H9 (cell line): ENCODE data around the gene LRMDA. TPM values are rescaled to one million over a fixed set of nuclear protein-coding genes. Genes with fewer than 3 reads are reported as not detected.

ENCODE experiments used
- DNase-seq: peaks from one replicate; pipeline ENCODE4 v3.0.0-alpha.2; 2017
- H2AFZ ChIP-seq: one replicate; pipeline ENCODE4 v1.6.1; 2013; ENCODE audit warnings: mild to moderate bottlenecking, low read length, control low read depth, moderate library complexity
- H2AK5ac ChIP-seq: 2 replicates; pipeline ENCODE4 v1.6.1; 2013; ENCODE audit warnings: low read length, control low read depth, mixed read lengths; ENCODE audit not compliant: insufficient read length
- H2BK120ac ChIP-seq: one replicate; pipeline ENCODE4 v1.6.1; 2013; ENCODE audit warnings: low read depth, mild to moderate bottlenecking, low read length, control low read depth, inconsistent platforms; ENCODE audit not compliant: poor library complexity, severe bottlenecking
- H2BK12ac ChIP-seq: 2 replicates; pipeline ENCODE4 v1.6.1; 2013; ENCODE audit warnings: low read length, control low read depth, mixed read lengths, low read depth; ENCODE audit not compliant: insufficient read length
- H2BK15ac ChIP-seq: 2 replicates; pipeline ENCODE4 v1.6.1; 2013; ENCODE audit warnings: low read depth, low read length, control low read depth
- H2BK20ac ChIP-seq: one replicate; pipeline ENCODE4 v1.6.1; 2013; ENCODE audit warnings: low read depth, mild to moderate bottlenecking, low read length, control low read depth, inconsistent platforms; ENCODE audit not compliant: poor library complexity, severe bottlenecking
- H2BK5ac ChIP-seq: 2 replicates; pipeline ENCODE4 v1.6.1; 2013; ENCODE audit warnings: low read length, control low read depth, mixed read lengths; ENCODE audit not compliant: insufficient read length
- H3K14ac ChIP-seq: 2 replicates; pipeline ENCODE4 v1.6.1; 2013; ENCODE audit warnings: low read length, control low read depth; ENCODE audit not compliant: insufficient read depth
- H3K18ac ChIP-seq: 2 replicates; pipeline ENCODE4 v1.6.1; 2013; ENCODE audit warnings: low read depth, mild to moderate bottlenecking, mixed read lengths, low read length, control low read depth; ENCODE audit not compliant: insufficient read length
- H3K23ac ChIP-seq: 2 replicates; pipeline ENCODE4 v1.6.1; 2013; ENCODE audit warnings: low read length, control low read depth, mixed read lengths, low read depth; ENCODE audit not compliant: insufficient read length
- H3K23me2 ChIP-seq: 2 replicates; pipeline ENCODE4 v1.6.1; 2013; ENCODE audit warnings: low read depth, mild to moderate bottlenecking, mixed read lengths, low read length, control low read depth; ENCODE audit not compliant: insufficient read length, poor library complexity, severe bottlenecking
- H3K27ac ChIP-seq: 2 replicates; pipeline ENCODE4 v1.5.1; 2013; ENCODE audit warnings: low read length, control low read depth, mixed read lengths, low read depth; ENCODE audit not compliant: insufficient read length
- H3K27me3 ChIP-seq: 2 replicates; pipeline ENCODE4 v1.6.1; 2013; ENCODE audit warnings: low read length, control low read depth, inconsistent platforms; ENCODE audit not compliant: insufficient read depth
- H3K4ac ChIP-seq: 2 replicates; pipeline ENCODE4 v1.6.1; 2013; ENCODE audit warnings: low read depth, mild to moderate bottlenecking, control low read depth, inconsistent platforms, low read length, moderate library complexity
- H3K4me1 ChIP-seq: 2 replicates; pipeline ENCODE4 v1.6.1; 2013; ENCODE audit warnings: low read length, control low read depth, inconsistent platforms; ENCODE audit not compliant: insufficient read depth
- H3K4me2 ChIP-seq: 2 replicates; pipeline ENCODE4 v1.6.1; 2013; ENCODE audit warnings: low read length, control low read depth, mixed read lengths; ENCODE audit not compliant: insufficient read length, insufficient read depth
- H3K56ac ChIP-seq: 2 replicates; pipeline ENCODE4 v1.6.1; 2013; ENCODE audit warnings: low read depth, mild to moderate bottlenecking, mixed read lengths, low read length, control low read depth; ENCODE audit not compliant: insufficient read length
- H3K79me1 ChIP-seq: 2 replicates; pipeline ENCODE4 v1.6.1; 2013; ENCODE audit warnings: low read depth, mild to moderate bottlenecking, moderate library complexity, low read length, control low read depth, inconsistent platforms; ENCODE audit not compliant: insufficient read depth, poor library complexity, severe bottlenecking
- H3K79me2 ChIP-seq: 2 replicates; pipeline ENCODE4 v1.6.1; 2013; ENCODE audit warnings: low read length, control low read depth, inconsistent platforms; ENCODE audit not compliant: insufficient read depth
- H3K9ac ChIP-seq: 2 replicates; pipeline ENCODE4 v1.6.1; 2013; ENCODE audit warnings: low read length, control low read depth, mixed read lengths; ENCODE audit not compliant: insufficient read length; ENCODE audit errors: extremely low read depth
- H3K9me3 ChIP-seq: one replicate; pipeline ENCODE4 v1.6.1; 2013; ENCODE audit warnings: low read depth, low read length, inconsistent platforms; ENCODE audit not compliant: control insufficient read depth
- H3T11ph ChIP-seq: one replicate; pipeline ENCODE4 v1.6.1; 2013; ENCODE audit warnings: mild to moderate bottlenecking, low read length, control low read depth, inconsistent platforms
- H4K20me1 ChIP-seq: one replicate; pipeline ENCODE4 v1.6.1; 2013; ENCODE audit not compliant: control insufficient read depth, insufficient read length, insufficient read depth
- H4K5ac ChIP-seq: 2 replicates; pipeline ENCODE4 v1.6.1; 2013; ENCODE audit warnings: low read depth, mild to moderate bottlenecking, mixed read lengths, low read length, control low read depth; ENCODE audit not compliant: insufficient read length
- H4K8ac ChIP-seq: replicated peaks from 2 replicates; pipeline ENCODE4 v1.6.1; 2013; ENCODE audit warnings: low read length, control low read depth, mixed read lengths, low read depth; ENCODE audit not compliant: insufficient read length
- H4K91ac ChIP-seq: 2 replicates; pipeline ENCODE4 v1.6.1; 2013; ENCODE audit warnings: low read depth, mild to moderate bottlenecking, moderate library complexity, mixed read lengths, low read length, control low read depth; ENCODE audit not compliant: insufficient read length
- H3K27ac Mint-ChIP-seq, 3 experiments: 2 replicates in 2 of 3; 3 replicates in 1 of 3; pipeline ENCODE4 v1.8.0; 2020 to 2021; ENCODE audit warnings: mixed read lengths in 3 of 3, mild to moderate bottlenecking in 1 of 3, moderate library complexity in 1 of 3
- H3K27me3 Mint-ChIP-seq: 2 replicates; pipeline ENCODE4 v1.8.0; 2021; ENCODE audit warnings: low read depth, mild to moderate bottlenecking, moderate library complexity, mixed read lengths
- H3K36me3 Mint-ChIP-seq, 3 experiments: 2 replicates in 2 of 3; 3 replicates in 1 of 3; pipeline ENCODE4 v1.8.0; 2020 to 2021; ENCODE audit warnings: low read depth in 3 of 3, mixed read lengths in 3 of 3; ENCODE audit not compliant: insufficient read depth in 1 of 3
- H3K4me1 Mint-ChIP-seq, 2 experiments: 2 replicates each; pipeline ENCODE4 v1.8.0; 2020; ENCODE audit warnings: mixed read lengths in 2 of 2
- H3K4me3 Mint-ChIP-seq, 2 experiments: 2 replicates in 1 of 2; 3 replicates in 1 of 2; pipeline ENCODE4 v1.8.0; 2020 to 2021; ENCODE audit warnings: mild to moderate bottlenecking in 2 of 2, mixed read lengths in 2 of 2, moderate library complexity in 1 of 2
- H3K9me3 Mint-ChIP-seq, 2 experiments: 2 replicates in 1 of 2; 3 replicates in 1 of 2; pipeline ENCODE4 v1.8.0; 2020; ENCODE audit warnings: mild to moderate bottlenecking in 2 of 2, mixed read lengths in 2 of 2, moderate library complexity in 1 of 2
- WGBS: extraction: QIAGEN DNeasy Blood & Tissue Kit; methylation state at CpG from one replicate; pipeline ENCODE4 v1.1.7; 2013; ENCODE audit warnings: missing lambda C conversion rate, low lambda C conversion rate, mixed read lengths; ENCODE audit not compliant: insufficient read length; ENCODE audit errors: extremely low coverage; 5-methylcytosine and 5-hydroxymethylcytosine counted together
- total RNA-seq: library from RNA; stranded (reverse); gene quantifications from 2 replicates; pipeline ENCODE4 v1.2.1, GENCODE V29; 2021
- TF ChIP-seq, protein P1 (sequence below): fragments of 200-600 bp; sonication (generic); conservative IDR thresholded peaks from 3 replicates; pipeline ENCODE4 v1.8.0; 2021; ENCODE audit warnings: antibody characterized with exemption, mild to moderate bottlenecking

LRMDA gene
- total RNA-seq, 1 experiment from 2014 or later: 1.8 TPM

DNA sequence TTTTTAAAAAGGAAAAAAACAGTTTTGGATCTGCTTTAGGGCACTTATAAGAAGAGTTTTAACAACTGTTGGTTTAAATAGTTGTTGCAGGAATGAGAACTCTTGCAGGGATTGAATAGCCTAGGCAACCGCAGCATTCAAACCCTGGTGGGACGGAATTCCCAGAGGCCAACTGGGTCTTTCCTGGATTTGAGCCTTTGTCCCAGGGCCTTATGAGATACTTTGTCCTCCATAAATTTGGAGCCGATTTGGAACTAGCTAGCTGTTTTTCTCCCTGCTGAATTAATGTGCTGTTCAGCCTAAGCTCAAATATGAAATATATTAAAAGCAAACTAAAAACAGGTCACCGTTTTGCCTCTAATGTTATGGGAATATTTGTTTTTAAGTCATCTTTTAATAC lies 109.6 kb downstream of the LRMDA start:
- Mint-ChIP-seq H3K9me3 (no peaks in the 10 kb centered on the region; a peak in 2 of 5 replicates), H3K4me3 (no peak overlapping the region), H3K27me3 (peaks cover 22% of the 10 kb centered on the region), H3K4me1 (peaks cover 48 to 56% of the 10 kb centered on the region in 2 experiments), H3K36me3 (no peaks in the 10 kb centered on the region), H3K27ac (no peak overlapping the region)
- Histone ChIP-seq H3K79me1 (no peaks in the 10 kb centered on the region), H3K4me2 (no peak overlapping the region), H3K14ac (no peak overlapping the region), H3T11ph (no peak overlapping the region), H2BK5ac (no peak overlapping the region), H3K18ac (no peak overlapping the region), H2BK120ac (no peak overlapping the region), H3K79me2 (no peaks in the 10 kb centered on the region), H2AK5ac (no peak overlapping the region), H4K20me1 (no peaks in the 10 kb centered on the region), H4K5ac (no peak overlapping the region), H3K27me3 (no peaks in the 10 kb centered on the region), H4K91ac (no peak overlapping the region), H3K4me1 (peaks cover 3% of the 10 kb centered on the region; the same call in 1 of the 2 replicates), H2AFZ (no peak overlapping the region), H3K9me3 (no peaks in the 10 kb centered on the region), H3K23me2 (no peaks in the 10 kb centered on the region), H4K8ac (no peak overlapping the region), H3K4ac (no peak overlapping the region), H3K23ac (no peak overlapping the region), H2BK15ac (no peak overlapping the region), H3K56ac (no peak overlapping the region), H3K9ac (no peak overlapping the region), H2BK12ac (no peak overlapping the region), H2BK20ac (no peak overlapping the region), H3K27ac (no peak overlapping the region)
- no peak for DNase-seq
- WGBS: no CpG with 5 or more reads among the region's 4 CpGs
- TF ChIP-seq, protein P1, sequence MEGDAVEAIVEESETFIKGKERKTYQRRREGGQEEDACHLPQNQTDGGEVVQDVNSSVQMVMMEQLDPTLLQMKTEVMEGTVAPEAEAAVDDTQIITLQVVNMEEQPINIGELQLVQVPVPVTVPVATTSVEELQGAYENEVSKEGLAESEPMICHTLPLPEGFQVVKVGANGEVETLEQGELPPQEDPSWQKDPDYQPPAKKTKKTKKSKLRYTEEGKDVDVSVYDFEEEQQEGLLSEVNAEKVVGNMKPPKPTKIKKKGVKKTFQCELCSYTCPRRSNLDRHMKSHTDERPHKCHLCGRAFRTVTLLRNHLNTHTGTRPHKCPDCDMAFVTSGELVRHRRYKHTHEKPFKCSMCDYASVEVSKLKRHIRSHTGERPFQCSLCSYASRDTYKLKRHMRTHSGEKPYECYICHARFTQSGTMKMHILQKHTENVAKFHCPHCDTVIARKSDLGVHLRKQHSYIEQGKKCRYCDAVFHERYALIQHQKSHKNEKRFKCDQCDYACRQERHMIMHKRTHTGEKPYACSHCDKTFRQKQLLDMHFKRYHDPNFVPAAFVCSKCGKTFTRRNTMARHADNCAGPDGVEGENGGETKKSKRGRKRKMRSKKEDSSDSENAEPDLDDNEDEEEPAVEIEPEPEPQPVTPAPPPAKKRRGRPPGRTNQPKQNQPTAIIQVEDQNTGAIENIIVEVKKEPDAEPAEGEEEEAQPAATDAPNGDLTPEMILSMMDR: no peak
